Measurements from ENCODE around the gene SUCLG2.

The SUCLG2 gene

DNA sequence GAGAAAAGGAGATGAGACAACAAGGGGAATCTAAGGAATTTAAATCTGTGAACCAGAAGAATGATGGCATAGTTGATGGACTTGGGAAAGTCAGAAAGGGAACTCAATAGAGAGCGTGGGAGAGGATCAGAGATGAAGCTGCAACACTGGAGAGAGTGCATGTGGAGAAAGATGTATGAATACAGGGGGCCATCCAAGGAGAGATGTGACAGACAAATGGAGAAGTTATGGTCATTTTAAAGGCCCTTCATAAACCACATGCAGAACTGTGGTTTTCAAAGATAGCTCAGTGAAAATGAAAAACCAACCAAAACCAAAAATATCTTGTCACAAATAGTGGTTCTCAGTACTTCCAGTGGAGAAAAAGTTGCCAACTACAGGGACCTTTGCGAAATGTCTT lies 265.2 kb downstream of the SUCLG2 start:
- Histone ChIP-seq H3K27me3 (ENCODE audit: control insufficient read depth in 1 of 2, insufficient read depth in 1 of 2, low read length in 2 of 2) (no peaks in the 10 kb centered on the region), H2AFZ (ENCODE audit: low read depth, low read length) (no peak overlapping the region), H2BK5ac (ENCODE audit: low read depth, low read length, poor library complexity, severe bottlenecking) (no peak overlapping the region), H3K18ac (ENCODE audit: low read depth in 1 of 2, low read length in 2 of 2) (no peak overlapping the region), H3K4me1 (ENCODE audit: control insufficient read depth, insufficient read depth, low read depth, low read length) (no peaks in the 10 kb centered on the region), H4K91ac (ENCODE audit: low read length) (no peak overlapping the region), H3K4me3 (ENCODE audit: insufficient read depth in 1 of 2, low read depth in 1 of 2, low read length in 2 of 2) (no peak overlapping the region), H2AK5ac (ENCODE audit: low read length, severe bottlenecking) (no peak overlapping the region), H3K36me3 (ENCODE audit: control insufficient read depth in 1 of 2, insufficient read depth in 2 of 2, low read depth in 1 of 2, low read length in 2 of 2) (peaks cover 0 to 31% of the 10 kb centered on the region in 2 experiments), H3K27ac (ENCODE audit: low read length, poor library complexity, severe bottlenecking) (no peak overlapping the region), H3K14ac (ENCODE audit: low read length in 2 of 2) (no peak overlapping the region), H3K79me1 (replicated peaks; ENCODE audit: low read length, poor library complexity, severe bottlenecking) (peaks cover 17% of the 10 kb centered on the region), H3K4me2 (ENCODE audit: low read length, poor library complexity, severe bottlenecking) (no peak overlapping the region), H3K9me3 (ENCODE audit: control insufficient read depth, low read length) (no peaks in the 10 kb centered on the region), H3K23ac (ENCODE audit: low read length in 2 of 2) (no peak overlapping the region), H2BK120ac (ENCODE audit: low read depth, low read length) (no peak overlapping the region), H2BK12ac (ENCODE audit: low read length in 2 of 2) (no peak overlapping the region), H4K8ac (ENCODE audit: low read length) (no peak overlapping the region), H3K9ac (ENCODE audit: low read length) (no peak overlapping the region), H3K4ac (ENCODE audit: low read depth in 1 of 2, low read length in 2 of 2) (no peak overlapping the region), H2BK15ac (ENCODE audit: low read depth, poor library complexity, severe bottlenecking) (no peak overlapping the region)
- WGBS: 88% methylated on average over 2 of the region's 2 CpGs
- no peak for DNase-seq

DNA sequence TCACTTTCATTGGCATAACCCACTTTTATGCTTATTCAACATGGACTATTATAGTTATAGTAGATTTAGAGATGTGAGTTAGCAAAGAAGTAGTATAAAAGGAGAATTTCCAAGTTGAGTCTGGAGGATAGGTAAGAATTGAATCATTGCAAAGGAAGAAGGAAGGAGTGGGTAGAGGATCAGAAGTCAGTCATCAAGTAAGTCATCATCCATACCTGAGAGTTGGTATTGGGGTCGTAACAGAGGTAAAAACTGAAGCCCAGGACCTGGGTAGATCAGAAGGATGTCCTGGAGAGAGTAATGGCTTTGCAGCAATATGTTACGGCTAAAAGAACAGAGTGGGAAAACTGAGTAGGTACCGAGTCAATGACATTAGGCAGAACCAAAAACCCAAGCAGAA lies 265.7 kb downstream of the SUCLG2 start:
- no peak for DNase-seq
- Histone ChIP-seq H3K18ac (ENCODE audit: low read depth in 1 of 2, low read length in 2 of 2) (no peak overlapping the region), H2AK5ac (ENCODE audit: low read length, severe bottlenecking) (no peak overlapping the region)

DNA sequence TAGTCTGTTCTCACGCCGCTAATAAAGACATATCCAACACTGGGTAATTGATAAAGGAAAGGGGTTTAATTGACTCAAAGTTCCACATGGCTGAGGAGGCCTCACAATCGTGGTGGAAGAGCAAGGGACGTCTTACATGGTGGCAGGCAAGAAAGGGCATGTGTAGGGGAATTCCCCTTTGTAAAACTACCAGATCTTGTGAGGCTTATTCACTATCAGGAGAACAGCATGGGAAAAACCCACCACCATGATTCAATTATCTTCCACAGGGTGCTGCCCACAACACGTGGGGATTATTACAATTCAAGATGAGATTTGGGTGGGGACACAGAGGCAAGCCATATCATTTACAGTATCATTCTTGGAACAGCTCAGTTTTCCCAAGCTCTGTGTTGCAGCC lies 268.0 kb downstream of the SUCLG2 start:
- no peak overlapping the region for H2AK5ac ChIP-seq (ENCODE audit: low read length, severe bottlenecking)
- H2BK12ac ChIP-seq (ENCODE audit: low read length in 2 of 2): no peak overlapping the region
- no peaks in the 10 kb centered on the region for H3K27me3 ChIP-seq (ENCODE audit: control insufficient read depth in 1 of 2, insufficient read depth in 1 of 2, low read length in 2 of 2)
- H3K9me3 ChIP-seq (ENCODE audit: control insufficient read depth, low read length): no peaks in the 10 kb centered on the region
- no peak overlapping the region for H2AFZ ChIP-seq (ENCODE audit: low read depth, low read length)
- H3K79me1 ChIP-seq (replicated peaks; ENCODE audit: low read length, poor library complexity, severe bottlenecking): peaks cover 8% of the 10 kb centered on the region
- no peak overlapping the region for H4K8ac ChIP-seq (ENCODE audit: low read length)
- DNase-seq: no peak
- H4K91ac ChIP-seq (ENCODE audit: low read length): no peak overlapping the region
- no peak overlapping the region for H3K27ac ChIP-seq (ENCODE audit: low read length, poor library complexity, severe bottlenecking)
- H3K9ac ChIP-seq (ENCODE audit: low read length): no peak overlapping the region
- no peak overlapping the region for H2BK15ac ChIP-seq (ENCODE audit: low read depth, poor library complexity, severe bottlenecking)
- H3K4ac ChIP-seq (ENCODE audit: low read depth in 1 of 2, low read length in 2 of 2): no peak overlapping the region
- peaks cover 0 to 23% of the 10 kb centered on the region in 2 experiments for H3K36me3 ChIP-seq (ENCODE audit: control insufficient read depth in 1 of 2, insufficient read depth in 2 of 2, low read depth in 1 of 2, low read length in 2 of 2)
- no peak overlapping the region for H2BK5ac ChIP-seq (ENCODE audit: low read depth, low read length, poor library complexity, severe bottlenecking)
- H2BK120ac ChIP-seq (ENCODE audit: low read depth, low read length): no peak overlapping the region
- H3K4me1 ChIP-seq (ENCODE audit: control insufficient read depth, insufficient read depth, low read depth, low read length): no peaks in the 10 kb centered on the region
- H3K14ac ChIP-seq (ENCODE audit: low read length in 2 of 2): no peak overlapping the region
- H3K23ac ChIP-seq (ENCODE audit: low read length in 2 of 2): no peak overlapping the region
- H3K4me2 ChIP-seq (ENCODE audit: low read length, poor library complexity, severe bottlenecking): no peak overlapping the region
- no peak overlapping the region for H3K4me3 ChIP-seq (ENCODE audit: insufficient read depth in 1 of 2, low read depth in 1 of 2, low read length in 2 of 2)
- WGBS: 78% methylated on average over 5 of the region's 5 CpGs
- H3K18ac ChIP-seq (ENCODE audit: low read depth in 1 of 2, low read length in 2 of 2): no peak overlapping the region

More for the DNA sequence above, 265.7 kb downstream of the SUCLG2 start:
- Histone ChIP-seq H3K9me3 (ENCODE audit: control insufficient read depth, low read length) (no peaks in the 10 kb centered on the region), H3K27ac (ENCODE audit: low read length, poor library complexity, severe bottlenecking) (no peak overlapping the region), H2BK5ac (ENCODE audit: low read depth, low read length, poor library complexity, severe bottlenecking) (no peak overlapping the region), H4K8ac (ENCODE audit: low read length) (no peak overlapping the region), H3K4me2 (ENCODE audit: low read length, poor library complexity, severe bottlenecking) (no peak overlapping the region), H3K4me3 (ENCODE audit: insufficient read depth in 1 of 2, low read depth in 1 of 2, low read length in 2 of 2) (no peak overlapping the region), H2BK12ac (ENCODE audit: low read length in 2 of 2) (no peak overlapping the region), H2BK15ac (ENCODE audit: low read depth, poor library complexity, severe bottlenecking) (no peak overlapping the region), H3K23ac (ENCODE audit: low read length in 2 of 2) (no peak overlapping the region), H3K14ac (ENCODE audit: low read length in 2 of 2) (no peak overlapping the region), H3K4me1 (ENCODE audit: control insufficient read depth, insufficient read depth, low read depth, low read length) (no peaks in the 10 kb centered on the region), H2BK120ac (ENCODE audit: low read depth, low read length) (no peak overlapping the region), H3K36me3 (ENCODE audit: control insufficient read depth in 1 of 2, insufficient read depth in 2 of 2, low read depth in 1 of 2, low read length in 2 of 2) (peaks cover 0 to 31% of the 10 kb centered on the region in 2 experiments), H3K9ac (ENCODE audit: low read length) (no peak overlapping the region), H3K79me1 (replicated peaks; ENCODE audit: low read length, poor library complexity, severe bottlenecking) (peaks cover 17% of the 10 kb centered on the region), H4K91ac (ENCODE audit: low read length) (no peak overlapping the region), H3K4ac (ENCODE audit: low read depth in 1 of 2, low read length in 2 of 2) (no peak overlapping the region), H2AFZ (ENCODE audit: low read depth, low read length) (no peak overlapping the region), H3K27me3 (ENCODE audit: control insufficient read depth in 1 of 2, insufficient read depth in 1 of 2, low read length in 2 of 2) (no peaks in the 10 kb centered on the region)
- 99% methylated on average over 3 of the region's 3 CpGs for WGBS

DNA sequence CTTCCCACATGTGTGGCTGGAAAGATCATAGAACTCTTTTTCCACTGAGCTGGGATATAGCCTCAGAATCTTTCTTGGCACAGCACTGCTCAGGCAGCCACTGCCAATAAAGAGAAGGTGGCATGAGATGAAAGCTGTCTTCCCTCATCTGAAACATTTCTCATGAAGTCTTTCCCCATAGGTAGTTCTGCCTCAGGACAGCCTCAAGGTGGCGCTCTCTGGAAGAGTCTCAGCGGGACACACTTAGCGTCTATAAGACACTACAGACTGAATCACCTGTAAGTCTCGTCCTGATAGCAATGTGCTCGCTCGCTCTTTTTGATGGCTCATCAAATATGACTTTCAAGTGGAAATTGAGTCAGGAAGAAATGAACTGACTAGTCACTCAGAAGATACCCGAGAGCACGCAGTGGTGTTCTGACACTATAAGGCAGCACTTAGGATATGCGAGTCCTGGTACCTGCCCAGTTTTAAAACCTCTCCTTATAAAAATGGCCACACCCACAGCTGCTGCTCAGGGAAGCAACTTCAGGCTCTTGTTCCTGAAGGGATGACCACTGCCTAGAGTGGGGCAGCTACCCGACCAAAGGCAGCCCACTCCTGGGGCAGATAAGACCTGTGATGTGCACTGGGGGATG lies 269.5 kb downstream of the SUCLG2 start:
- H2BK12ac ChIP-seq (ENCODE audit: low read length in 2 of 2): no peak overlapping the region
- DNase-seq: peak; percentile 50
- H2AFZ ChIP-seq (ENCODE audit: low read depth, low read length): no peak overlapping the region
- H2BK120ac ChIP-seq (ENCODE audit: low read depth, low read length): no peak overlapping the region
- H3K4me2 ChIP-seq (ENCODE audit: low read length, poor library complexity, severe bottlenecking): no peak overlapping the region
- no peak overlapping the region for H2BK15ac ChIP-seq (ENCODE audit: low read depth, poor library complexity, severe bottlenecking)
- H3K27ac ChIP-seq (ENCODE audit: low read length, poor library complexity, severe bottlenecking): no peak overlapping the region
- peaks cover 0 to 17% of the 10 kb centered on the region in 2 experiments for H3K36me3 ChIP-seq (ENCODE audit: control insufficient read depth in 1 of 2, insufficient read depth in 2 of 2, low read depth in 1 of 2, low read length in 2 of 2)
- no peak overlapping the region for H2AK5ac ChIP-seq (ENCODE audit: low read length, severe bottlenecking)
- WGBS: 63% methylated on average over 10 of the region's 10 CpGs
- peaks cover 8% of the 10 kb centered on the region for H3K79me1 ChIP-seq (replicated peaks; ENCODE audit: low read length, poor library complexity, severe bottlenecking)
- no peaks in the 10 kb centered on the region for H3K27me3 ChIP-seq (ENCODE audit: control insufficient read depth in 1 of 2, insufficient read depth in 1 of 2, low read length in 2 of 2)
- no peak overlapping the region for H3K4me3 ChIP-seq (ENCODE audit: insufficient read depth in 1 of 2, low read depth in 1 of 2, low read length in 2 of 2)
- H3K9ac ChIP-seq (ENCODE audit: low read length): no peak overlapping the region
- H3K9me3 ChIP-seq (ENCODE audit: control insufficient read depth, low read length): no peaks in the 10 kb centered on the region
- H3K14ac ChIP-seq (ENCODE audit: low read length in 2 of 2): no peak overlapping the region
- no peak overlapping the region for H4K8ac ChIP-seq (ENCODE audit: low read length)
- no peak overlapping the region for H2BK5ac ChIP-seq (ENCODE audit: low read depth, low read length, poor library complexity, severe bottlenecking)
- H3K4me1 ChIP-seq (ENCODE audit: control insufficient read depth, insufficient read depth, low read depth, low read length): no peaks in the 10 kb centered on the region
- no peak overlapping the region for H3K18ac ChIP-seq (ENCODE audit: low read depth in 1 of 2, low read length in 2 of 2)
- H3K23ac ChIP-seq (ENCODE audit: low read length in 2 of 2): no peak overlapping the region
- H3K4ac ChIP-seq (ENCODE audit: low read depth in 1 of 2, low read length in 2 of 2): no peak overlapping the region
- no peak overlapping the region for H4K91ac ChIP-seq (ENCODE audit: low read length)
